GM23338 (cell line): Measurements from ENCODE around the gene SPINDOC. TPM values are rescaled to one million over a fixed set of nuclear protein-coding genes. Genes with fewer than 3 reads are reported as not detected.
"Not testable (repeated sequence)": the region's sequence is repeated elsewhere in the genome, so short reads cannot be mapped to it uniquely, and the experiment has no call there.

Source experiments
- ATAC-seq: fragments of 200-7000 bp; cut with Tn5 transposase; 3 replicates; pipeline ENCODE4 v1.9.1; 2020
- DNase-seq: peaks from one replicate; pipeline ENCODE4 v3.0.0-alpha.2; 2015; ENCODE audit warnings: low spot score
- H2AFZ ChIP-seq: fragments of 200-600 bp; sonication (generic); 2 replicates; pipeline ENCODE4 v1.8.0; 2016; ENCODE audit warnings: antibody characterized with exemption, mild to moderate bottlenecking, moderate library complexity
- H3F3A ChIP-seq: fragments of 200-600 bp; sonication (generic); replicated peaks from 2 replicates; pipeline ENCODE4 v1.8.0; 2017; ENCODE audit warnings: antibody characterized with exemption, mixed run types, low read depth
- H3K27ac ChIP-seq: fragments of 200-600 bp; sonication (generic); 2 replicates; pipeline ENCODE4 v1.6.1; 2016; ENCODE audit warnings: low read depth
- H3K27me3 ChIP-seq: fragments of 200-600 bp; sonication (generic); 2 replicates; pipeline ENCODE4 v1.8.0; 2016; ENCODE audit warnings: mild to moderate bottlenecking, mixed run types, moderate library complexity; ENCODE audit not compliant: insufficient read depth
- H3K36me3 ChIP-seq: fragments of 200-600 bp; sonication (generic); 2 replicates; pipeline ENCODE4 v1.8.0; 2016; ENCODE audit warnings: mild to moderate bottlenecking; ENCODE audit not compliant: insufficient read depth
- H3K4me1 ChIP-seq: fragments of 200-600 bp; sonication (generic); 2 replicates; pipeline ENCODE4 v1.8.0; 2016; ENCODE audit warnings: mild to moderate bottlenecking, moderate library complexity; ENCODE audit not compliant: insufficient read depth
- H3K4me2 ChIP-seq: fragments of 200-600 bp; sonication (generic); 2 replicates; pipeline ENCODE4 v1.7.1; 2017; ENCODE audit warnings: mixed run types
- H3K4me3 ChIP-seq: fragments of 200-600 bp; sonication (generic); 2 replicates; pipeline ENCODE4 v1.6.1; 2016; ENCODE audit warnings: mixed run types
- H3K79me2 ChIP-seq: fragments of 200-600 bp; sonication (generic); replicated peaks from 2 replicates; pipeline ENCODE4 v1.8.0; 2017; ENCODE audit warnings: mild to moderate bottlenecking; ENCODE audit not compliant: insufficient read depth
- H3K9me2 ChIP-seq: fragments of 200-600 bp; sonication (generic); 2 replicates; pipeline ENCODE4 v1.8.0; 2017; ENCODE audit not compliant: insufficient read depth
- H4K20me1 ChIP-seq: fragments of 200-600 bp; sonication (generic); replicated peaks from 2 replicates; pipeline ENCODE4 v1.8.0; 2017; ENCODE audit warnings: mild to moderate bottlenecking; ENCODE audit not compliant: insufficient read depth
- H3K27ac Mint-ChIP-seq: 2 replicates; pipeline ENCODE4 v1.8.0; 2020; ENCODE audit warnings: inconsistent platforms, mild to moderate bottlenecking, moderate library complexity, mixed read lengths
- H3K27me3 Mint-ChIP-seq: 3 replicates; pipeline ENCODE4 v1.8.0; 2022; ENCODE audit warnings: low read depth, mild to moderate bottlenecking, moderate library complexity, mixed read lengths, inconsistent platforms; ENCODE audit not compliant: insufficient read depth, poor library complexity
- H3K36me3 Mint-ChIP-seq: 3 replicates; pipeline ENCODE4 v1.8.0; 2021; ENCODE audit warnings: low read depth, mild to moderate bottlenecking, inconsistent platforms, moderate library complexity, mixed read lengths
- H3K4me1 Mint-ChIP-seq: 3 replicates; pipeline ENCODE4 v1.8.0; 2020; ENCODE audit warnings: mild to moderate bottlenecking, inconsistent platforms, mixed read lengths
- H3K4me3 Mint-ChIP-seq: 3 replicates; pipeline ENCODE4 v1.8.0; 2021; ENCODE audit warnings: moderate library complexity, mild to moderate bottlenecking, inconsistent platforms, mixed read lengths
- H3K9me3 Mint-ChIP-seq: 3 replicates; pipeline ENCODE4 v1.8.0; 2020; ENCODE audit warnings: moderate library complexity, mild to moderate bottlenecking, inconsistent platforms, mixed read lengths
- CREB1 ChIP-seq: fragments of 250-450 bp; sonication (Bioruptor Pico); IDR thresholded peaks from 2 replicates; pipeline ENCODE4 v1.5.0; 2020; ENCODE audit warnings: low read depth, mild to moderate bottlenecking, moderate library complexity
- EZH2 ChIP-seq: fragments of 200-600 bp; sonication (generic); IDR thresholded peaks from one replicate; pipeline ENCODE4 v1.8.0; 2017; ENCODE audit warnings: antibody characterized with exemption, mild to moderate bottlenecking, low read depth; ENCODE audit not compliant: unreplicated experiment
- JUNB ChIP-seq: IDR thresholded peaks from one replicate; pipeline ENCODE4 v1.6.1; 2016; ENCODE audit warnings: antibody characterized with exemption; ENCODE audit not compliant: unreplicated experiment
- STAT1 ChIP-seq: IDR thresholded peaks from one replicate; pipeline ENCODE4 v1.6.1; 2016; ENCODE audit warnings: antibody characterized with exemption; ENCODE audit not compliant: unreplicated experiment
- ZNF331 ChIP-seq: fragments of 250-450 bp; sonication (Bioruptor Pico); IDR thresholded peaks from 2 replicates; pipeline ENCODE4 v1.5.0; 2020; ENCODE audit warnings: low read depth, mild to moderate bottlenecking, moderate library complexity
- polyA plus RNA-seq: library from polyadenylated mRNA; unstranded; fragments of >200 nt; fragmentation: Nextera tagmentation; extraction: Ambion mirVana; gene quantifications from 2 replicates; pipeline ENCODE4 v1.2.1, GENCODE V29; 2016
- total RNA-seq: library from RNA; depleted of rRNA; stranded (reverse); fragments of >200 nt; shearing (Covaris generic); gene quantifications from 2 replicates; pipeline ENCODE4 v1.2.3, GENCODE V29; 2014
- TF ChIP-seq, protein P1 (sequence below): fragments of 250-450 bp; sonication (Bioruptor Pico); IDR thresholded peaks from 2 replicates; pipeline ENCODE4 v1.5.0; 2020; ENCODE audit warnings: mild to moderate bottlenecking, moderate library complexity
- TF ChIP-seq, protein P2 (sequence below): IDR thresholded peaks from one replicate; pipeline ENCODE4 v1.6.1; 2018; ENCODE audit warnings: antibody characterized with exemption; ENCODE audit not compliant: unreplicated experiment
- TF ChIP-seq, protein P3 (sequence below): IDR thresholded peaks from 2 replicates; pipeline ENCODE4 v1.6.1; 2016; ENCODE audit warnings: antibody characterized with exemption
- TF ChIP-seq, protein P4 (sequence below), 2 experiments: fragments of 200-600 bp in 1 of 2; sonication (generic) in 1 of 2; conservative IDR thresholded peaks; 2 replicates each; pipeline versions ENCODE4 v1.5.1 to v1.6.1; 2016 to 2017; ENCODE audit warnings: antibody characterized with exemption in 2 of 2, low read depth in 2 of 2, mild to moderate bottlenecking in 2 of 2, moderate library complexity in 1 of 2

SPINDOC gene
- total and polyA plus RNA-seq, 2 experiments from 2014 or later, result 9.4 to 84.7 TPM

DNA sequence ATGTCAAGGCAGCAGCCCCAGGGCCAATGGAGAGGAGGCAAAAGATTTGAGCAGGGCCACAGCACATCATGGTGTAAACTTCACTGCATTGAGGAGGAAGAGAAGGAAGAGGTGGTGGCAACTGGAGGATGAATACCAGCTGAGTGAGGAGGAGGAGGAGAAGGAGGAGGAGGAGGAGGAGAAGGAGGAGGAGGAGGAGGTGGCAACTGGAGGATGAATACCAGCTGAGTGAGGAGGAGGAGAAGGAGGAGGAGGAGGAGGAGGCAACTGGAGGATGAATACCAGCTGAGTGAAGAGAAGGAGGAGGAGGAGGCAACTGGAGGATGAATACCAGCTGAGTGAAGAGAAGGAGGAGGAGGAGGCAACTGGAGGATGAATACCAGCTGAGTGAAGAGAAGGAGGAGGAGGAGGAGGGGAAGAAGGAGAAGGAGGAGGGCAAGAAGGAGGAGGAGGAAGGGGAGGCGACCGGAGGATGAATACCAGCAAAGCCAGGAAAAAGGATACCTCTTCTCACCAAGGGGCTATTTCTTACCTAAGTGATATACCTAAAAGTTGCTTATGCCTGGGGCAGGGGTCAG, 41.4 kb upstream of the SPINDOC start:
- not testable (repeated sequence) for H3F3A ChIP-seq, H2AFZ ChIP-seq, ATAC-seq, H3K9me3 Mint-ChIP-seq, H3K27ac ChIP-seq, H4K20me1 ChIP-seq, DNase-seq, H3K36me3 ChIP-seq, H3K36me3 Mint-ChIP-seq, H3K27ac Mint-ChIP-seq, H3K4me3 ChIP-seq, H3K4me2 ChIP-seq, H3K4me3 Mint-ChIP-seq, H3K9me2 ChIP-seq
- Mint-ChIP-seq H3K4me1 (peaks cover 18% of the 10 kb centered on the region), H3K27me3 (peaks cover 31% of the 10 kb centered on the region)
- peaks cover 36% of the 10 kb centered on the region for H3K27me3 ChIP-seq
- H3K4me1 ChIP-seq, result peaks cover 12% of the 10 kb centered on the region
- peaks cover 12% of the 10 kb centered on the region for H3K79me2 ChIP-seq

DNA sequence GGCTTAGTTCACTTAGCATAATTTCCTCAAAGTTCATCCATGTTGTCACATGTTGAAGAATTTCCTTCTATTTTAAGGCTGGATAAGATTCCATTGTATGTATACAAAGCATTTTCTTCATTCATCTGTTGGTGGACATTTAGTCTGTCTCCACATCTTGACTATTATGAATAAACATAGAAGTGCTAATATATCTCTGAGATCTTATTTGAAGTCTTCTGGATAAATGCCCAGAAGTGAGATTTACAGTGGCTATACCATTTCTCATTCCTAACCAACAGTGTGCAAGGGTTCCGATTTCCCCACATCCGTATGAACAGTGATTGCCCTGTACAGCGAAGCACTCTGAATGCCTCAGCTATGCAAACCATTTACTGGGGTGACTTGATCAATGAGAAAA, 38.1 kb upstream of the SPINDOC start:
- H3K4me2 ChIP-seq, result no peak overlapping the region
- no peaks in the 10 kb centered on the region for H3K79me2 ChIP-seq
- peaks cover 28% of the 10 kb centered on the region for H3K27me3 ChIP-seq
- no peaks in the 10 kb centered on the region for H4K20me1 ChIP-seq
- DNase-seq, result no peak
- no peak for ATAC-seq
- no peaks in the 10 kb centered on the region for H3K36me3 ChIP-seq
- no peak overlapping the region for H3K4me3 ChIP-seq
- no peaks in the 10 kb centered on the region; the same call in 1 of the 2 replicates for H3K9me2 ChIP-seq
- 0 out of 2 replicates have a peak, but pooled peaks cover 1% of the 10 kb centered on the region for H3F3A ChIP-seq
- H3K4me1 ChIP-seq, result peaks cover 3% of the 10 kb centered on the region
- Mint-ChIP-seq H3K4me3 (no peak overlapping the region), H3K27me3 (peaks cover 22% of the 10 kb centered on the region), H3K36me3 (no peaks in the 10 kb centered on the region), H3K9me3 (no peaks in the 10 kb centered on the region), H3K27ac (no peak overlapping the region), H3K4me1 (peaks cover 7% of the 10 kb centered on the region)
- H2AFZ ChIP-seq, result no peak overlapping the region
- H3K27ac ChIP-seq, result no peak overlapping the region
- TF ChIP-seq, protein P1, sequence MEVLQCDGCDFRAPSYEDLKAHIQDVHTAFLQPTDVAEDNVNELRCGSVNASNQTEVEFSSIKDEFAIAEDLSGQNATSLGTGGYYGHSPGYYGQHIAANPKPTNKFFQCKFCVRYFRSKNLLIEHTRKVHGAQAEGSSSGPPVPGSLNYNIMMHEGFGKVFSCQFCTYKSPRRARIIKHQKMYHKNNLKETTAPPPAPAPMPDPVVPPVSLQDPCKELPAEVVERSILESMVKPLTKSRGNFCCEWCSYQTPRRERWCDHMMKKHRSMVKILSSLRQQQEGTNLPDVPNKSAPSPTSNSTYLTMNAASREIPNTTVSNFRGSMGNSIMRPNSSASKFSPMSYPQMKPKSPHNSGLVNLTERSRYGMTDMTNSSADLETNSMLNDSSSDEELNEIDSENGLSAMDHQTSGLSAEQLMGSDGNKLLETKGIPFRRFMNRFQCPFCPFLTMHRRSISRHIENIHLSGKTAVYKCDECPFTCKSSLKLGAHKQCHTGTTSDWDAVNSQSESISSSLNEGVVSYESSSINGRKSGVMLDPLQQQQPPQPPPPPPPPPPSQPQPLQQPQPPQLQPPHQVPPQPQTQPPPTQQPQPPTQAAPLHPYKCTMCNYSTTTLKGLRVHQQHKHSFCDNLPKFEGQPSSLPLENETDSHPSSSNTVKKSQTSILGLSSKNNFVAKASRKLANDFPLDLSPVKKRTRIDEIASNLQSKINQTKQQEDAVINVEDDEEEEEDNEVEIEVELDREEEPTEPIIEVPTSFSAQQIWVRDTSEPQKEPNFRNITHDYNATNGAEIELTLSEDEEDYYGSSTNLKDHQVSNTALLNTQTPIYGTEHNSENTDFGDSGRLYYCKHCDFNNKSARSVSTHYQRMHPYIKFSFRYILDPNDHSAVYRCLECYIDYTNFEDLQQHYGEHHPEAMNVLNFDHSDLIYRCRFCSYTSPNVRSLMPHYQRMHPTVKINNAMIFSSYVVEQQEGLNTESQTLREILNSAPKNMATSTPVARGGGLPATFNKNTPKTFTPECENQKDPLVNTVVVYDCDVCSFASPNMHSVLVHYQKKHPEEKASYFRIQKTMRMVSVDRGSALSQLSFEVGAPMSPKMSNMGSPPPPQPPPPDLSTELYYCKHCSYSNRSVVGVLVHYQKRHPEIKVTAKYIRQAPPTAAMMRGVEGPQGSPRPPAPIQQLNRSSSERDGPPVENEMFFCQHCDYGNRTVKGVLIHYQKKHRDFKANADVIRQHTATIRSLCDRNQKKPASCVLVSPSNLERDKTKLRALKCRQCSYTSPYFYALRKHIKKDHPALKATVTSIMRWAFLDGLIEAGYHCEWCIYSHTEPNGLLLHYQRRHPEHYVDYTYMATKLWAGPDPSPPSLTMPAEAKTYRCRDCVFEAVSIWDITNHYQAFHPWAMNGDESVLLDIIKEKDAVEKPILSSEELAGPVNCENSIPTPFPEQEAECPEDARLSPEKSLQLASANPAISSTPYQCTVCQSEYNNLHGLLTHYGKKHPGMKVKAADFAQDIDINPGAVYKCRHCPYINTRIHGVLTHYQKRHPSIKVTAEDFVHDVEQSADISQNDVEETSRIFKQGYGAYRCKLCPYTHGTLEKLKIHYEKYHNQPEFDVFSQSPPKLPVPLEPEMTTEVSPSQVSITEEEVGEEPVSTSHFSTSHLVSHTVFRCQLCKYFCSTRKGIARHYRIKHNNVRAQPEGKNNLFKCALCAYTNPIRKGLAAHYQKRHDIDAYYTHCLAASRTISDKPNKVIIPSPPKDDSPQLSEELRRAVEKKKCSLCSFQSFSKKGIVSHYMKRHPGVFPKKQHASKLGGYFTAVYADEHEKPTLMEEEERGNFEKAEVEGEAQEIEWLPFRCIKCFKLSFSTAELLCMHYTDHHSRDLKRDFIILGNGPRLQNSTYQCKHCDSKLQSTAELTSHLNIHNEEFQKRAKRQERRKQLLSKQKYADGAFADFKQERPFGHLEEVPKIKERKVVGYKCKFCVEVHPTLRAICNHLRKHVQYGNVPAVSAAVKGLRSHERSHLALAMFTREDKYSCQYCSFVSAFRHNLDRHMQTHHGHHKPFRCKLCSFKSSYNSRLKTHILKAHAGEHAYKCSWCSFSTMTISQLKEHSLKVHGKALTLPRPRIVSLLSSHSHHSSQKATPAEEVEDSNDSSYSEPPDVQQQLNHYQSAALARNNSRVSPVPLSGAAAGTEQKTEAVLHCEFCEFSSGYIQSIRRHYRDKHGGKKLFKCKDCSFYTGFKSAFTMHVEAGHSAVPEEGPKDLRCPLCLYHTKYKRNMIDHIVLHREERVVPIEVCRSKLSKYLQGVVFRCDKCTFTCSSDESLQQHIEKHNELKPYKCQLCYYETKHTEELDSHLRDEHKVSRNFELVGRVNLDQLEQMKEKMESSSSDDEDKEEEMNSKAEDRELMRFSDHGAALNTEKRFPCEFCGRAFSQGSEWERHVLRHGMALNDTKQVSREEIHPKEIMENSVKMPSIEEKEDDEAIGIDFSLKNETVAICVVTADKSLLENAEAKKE (CRISPR knock-in tag), result no peak
- no peak for TF ChIP-seq ZNF331
- no peak for TF ChIP-seq CREB1 (CRISPR knock-in tag)
- TF ChIP-seq, protein P2, sequence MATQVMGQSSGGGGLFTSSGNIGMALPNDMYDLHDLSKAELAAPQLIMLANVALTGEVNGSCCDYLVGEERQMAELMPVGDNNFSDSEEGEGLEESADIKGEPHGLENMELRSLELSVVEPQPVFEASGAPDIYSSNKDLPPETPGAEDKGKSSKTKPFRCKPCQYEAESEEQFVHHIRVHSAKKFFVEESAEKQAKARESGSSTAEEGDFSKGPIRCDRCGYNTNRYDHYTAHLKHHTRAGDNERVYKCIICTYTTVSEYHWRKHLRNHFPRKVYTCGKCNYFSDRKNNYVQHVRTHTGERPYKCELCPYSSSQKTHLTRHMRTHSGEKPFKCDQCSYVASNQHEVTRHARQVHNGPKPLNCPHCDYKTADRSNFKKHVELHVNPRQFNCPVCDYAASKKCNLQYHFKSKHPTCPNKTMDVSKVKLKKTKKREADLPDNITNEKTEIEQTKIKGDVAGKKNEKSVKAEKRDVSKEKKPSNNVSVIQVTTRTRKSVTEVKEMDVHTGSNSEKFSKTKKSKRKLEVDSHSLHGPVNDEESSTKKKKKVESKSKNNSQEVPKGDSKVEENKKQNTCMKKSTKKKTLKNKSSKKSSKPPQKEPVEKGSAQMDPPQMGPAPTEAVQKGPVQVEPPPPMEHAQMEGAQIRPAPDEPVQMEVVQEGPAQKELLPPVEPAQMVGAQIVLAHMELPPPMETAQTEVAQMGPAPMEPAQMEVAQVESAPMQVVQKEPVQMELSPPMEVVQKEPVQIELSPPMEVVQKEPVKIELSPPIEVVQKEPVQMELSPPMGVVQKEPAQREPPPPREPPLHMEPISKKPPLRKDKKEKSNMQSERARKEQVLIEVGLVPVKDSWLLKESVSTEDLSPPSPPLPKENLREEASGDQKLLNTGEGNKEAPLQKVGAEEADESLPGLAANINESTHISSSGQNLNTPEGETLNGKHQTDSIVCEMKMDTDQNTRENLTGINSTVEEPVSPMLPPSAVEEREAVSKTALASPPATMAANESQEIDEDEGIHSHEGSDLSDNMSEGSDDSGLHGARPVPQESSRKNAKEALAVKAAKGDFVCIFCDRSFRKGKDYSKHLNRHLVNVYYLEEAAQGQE, result no peak
- TF ChIP-seq EZH2, result no peak
- TF ChIP-seq, protein P3, sequence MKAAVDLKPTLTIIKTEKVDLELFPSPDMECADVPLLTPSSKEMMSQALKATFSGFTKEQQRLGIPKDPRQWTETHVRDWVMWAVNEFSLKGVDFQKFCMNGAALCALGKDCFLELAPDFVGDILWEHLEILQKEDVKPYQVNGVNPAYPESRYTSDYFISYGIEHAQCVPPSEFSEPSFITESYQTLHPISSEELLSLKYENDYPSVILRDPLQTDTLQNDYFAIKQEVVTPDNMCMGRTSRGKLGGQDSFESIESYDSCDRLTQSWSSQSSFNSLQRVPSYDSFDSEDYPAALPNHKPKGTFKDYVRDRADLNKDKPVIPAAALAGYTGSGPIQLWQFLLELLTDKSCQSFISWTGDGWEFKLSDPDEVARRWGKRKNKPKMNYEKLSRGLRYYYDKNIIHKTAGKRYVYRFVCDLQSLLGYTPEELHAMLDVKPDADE, result no peak
- no peak for TF ChIP-seq JUNB
- TF ChIP-seq, protein P4, sequence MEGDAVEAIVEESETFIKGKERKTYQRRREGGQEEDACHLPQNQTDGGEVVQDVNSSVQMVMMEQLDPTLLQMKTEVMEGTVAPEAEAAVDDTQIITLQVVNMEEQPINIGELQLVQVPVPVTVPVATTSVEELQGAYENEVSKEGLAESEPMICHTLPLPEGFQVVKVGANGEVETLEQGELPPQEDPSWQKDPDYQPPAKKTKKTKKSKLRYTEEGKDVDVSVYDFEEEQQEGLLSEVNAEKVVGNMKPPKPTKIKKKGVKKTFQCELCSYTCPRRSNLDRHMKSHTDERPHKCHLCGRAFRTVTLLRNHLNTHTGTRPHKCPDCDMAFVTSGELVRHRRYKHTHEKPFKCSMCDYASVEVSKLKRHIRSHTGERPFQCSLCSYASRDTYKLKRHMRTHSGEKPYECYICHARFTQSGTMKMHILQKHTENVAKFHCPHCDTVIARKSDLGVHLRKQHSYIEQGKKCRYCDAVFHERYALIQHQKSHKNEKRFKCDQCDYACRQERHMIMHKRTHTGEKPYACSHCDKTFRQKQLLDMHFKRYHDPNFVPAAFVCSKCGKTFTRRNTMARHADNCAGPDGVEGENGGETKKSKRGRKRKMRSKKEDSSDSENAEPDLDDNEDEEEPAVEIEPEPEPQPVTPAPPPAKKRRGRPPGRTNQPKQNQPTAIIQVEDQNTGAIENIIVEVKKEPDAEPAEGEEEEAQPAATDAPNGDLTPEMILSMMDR (conservative IDR thresholded peaks at IDR 0.05; ENCODE audit: low read depth in 2 of 2), result no peak
- no peak for TF ChIP-seq STAT1
